ENCODE measurements around the gene HHATL.
A peak's percentile ranks its signal among the peaks of the same experiment; 100 is the strongest.

Gene HHATL

DNA sequence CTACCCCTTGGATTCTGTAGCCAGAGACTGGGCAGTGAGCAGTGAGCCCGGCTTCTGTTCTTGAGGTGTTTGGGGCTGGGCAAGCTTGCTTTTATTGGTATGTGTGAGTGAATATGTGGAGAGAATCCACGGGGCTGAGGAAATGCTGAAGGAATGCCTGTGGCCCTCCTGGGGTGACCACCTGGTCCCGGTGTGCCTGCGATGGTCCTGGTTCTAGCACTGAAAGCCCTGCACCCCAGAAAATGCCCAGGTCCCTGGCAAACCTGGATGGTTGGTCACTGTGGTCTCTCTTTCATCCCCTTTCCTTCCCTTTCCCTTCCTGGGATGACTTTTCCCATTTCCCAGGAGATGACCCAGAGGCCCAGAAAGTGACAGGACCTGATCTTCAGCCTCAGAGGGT is 44.9 kb downstream of the HHATL start:
- no peak overlapping the region for H3K27ac ChIP-seq
- TF ChIP-seq, protein P1, sequence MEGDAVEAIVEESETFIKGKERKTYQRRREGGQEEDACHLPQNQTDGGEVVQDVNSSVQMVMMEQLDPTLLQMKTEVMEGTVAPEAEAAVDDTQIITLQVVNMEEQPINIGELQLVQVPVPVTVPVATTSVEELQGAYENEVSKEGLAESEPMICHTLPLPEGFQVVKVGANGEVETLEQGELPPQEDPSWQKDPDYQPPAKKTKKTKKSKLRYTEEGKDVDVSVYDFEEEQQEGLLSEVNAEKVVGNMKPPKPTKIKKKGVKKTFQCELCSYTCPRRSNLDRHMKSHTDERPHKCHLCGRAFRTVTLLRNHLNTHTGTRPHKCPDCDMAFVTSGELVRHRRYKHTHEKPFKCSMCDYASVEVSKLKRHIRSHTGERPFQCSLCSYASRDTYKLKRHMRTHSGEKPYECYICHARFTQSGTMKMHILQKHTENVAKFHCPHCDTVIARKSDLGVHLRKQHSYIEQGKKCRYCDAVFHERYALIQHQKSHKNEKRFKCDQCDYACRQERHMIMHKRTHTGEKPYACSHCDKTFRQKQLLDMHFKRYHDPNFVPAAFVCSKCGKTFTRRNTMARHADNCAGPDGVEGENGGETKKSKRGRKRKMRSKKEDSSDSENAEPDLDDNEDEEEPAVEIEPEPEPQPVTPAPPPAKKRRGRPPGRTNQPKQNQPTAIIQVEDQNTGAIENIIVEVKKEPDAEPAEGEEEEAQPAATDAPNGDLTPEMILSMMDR (IDR thresholded peaks at IDR 0.05), result no peak
- no peak for TF ChIP-seq ZFX (IDR thresholded peaks at IDR 0.05; ENCODE audit: borderline replicate concordance)

DNA sequence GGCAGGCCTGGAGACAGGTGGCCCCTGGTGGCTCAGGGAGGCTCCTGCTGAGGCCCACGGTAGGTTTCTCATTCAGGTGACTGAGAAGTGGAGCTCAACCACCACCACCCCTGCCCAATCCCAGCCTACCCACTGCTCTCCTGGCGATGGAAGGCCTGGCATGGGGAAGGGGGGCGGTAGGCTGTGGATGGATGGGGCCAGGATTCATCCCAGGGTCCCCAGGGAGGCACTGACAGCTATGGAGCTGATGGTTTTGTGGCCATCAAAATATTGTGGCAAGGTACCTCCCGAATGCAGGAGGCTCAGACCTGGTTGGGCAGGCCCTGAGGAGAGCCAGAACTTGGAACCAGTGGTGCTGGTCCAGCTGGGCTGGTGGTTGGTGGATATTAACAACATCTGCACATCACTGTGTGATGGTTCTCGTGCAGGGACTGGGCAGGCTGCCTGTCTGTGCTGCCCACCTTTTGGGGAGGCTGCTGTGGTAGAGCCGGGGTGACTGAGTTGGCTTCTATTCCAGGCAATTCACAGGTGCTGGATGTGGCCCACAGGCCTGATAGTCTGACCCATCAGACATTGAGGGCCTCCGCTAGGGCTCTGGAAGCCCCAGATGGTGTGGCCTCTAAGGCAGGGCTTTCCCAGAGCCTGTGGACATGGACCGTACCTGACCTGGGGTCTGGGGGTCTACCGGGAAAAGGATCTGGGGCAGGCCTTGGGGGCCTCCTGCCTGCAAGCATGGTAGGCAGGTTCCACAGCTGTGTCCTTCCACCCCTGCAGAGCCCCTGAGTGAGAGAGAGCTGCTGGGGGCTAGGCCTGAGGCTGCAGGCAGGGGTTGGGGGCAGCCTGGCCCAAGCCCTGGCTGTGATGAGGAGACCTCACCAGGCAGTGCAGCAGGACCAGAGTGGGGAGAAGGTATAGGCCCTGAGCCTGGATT is 45.7 kb downstream of the HHATL start:
- no peak overlapping the region for H3K27ac ChIP-seq
- no peak for TF ChIP-seq ZFX (IDR thresholded peaks at IDR 0.05; ENCODE audit: borderline replicate concordance)
- TF ChIP-seq, protein P1 (IDR thresholded peaks at IDR 0.05), result no peak

DNA sequence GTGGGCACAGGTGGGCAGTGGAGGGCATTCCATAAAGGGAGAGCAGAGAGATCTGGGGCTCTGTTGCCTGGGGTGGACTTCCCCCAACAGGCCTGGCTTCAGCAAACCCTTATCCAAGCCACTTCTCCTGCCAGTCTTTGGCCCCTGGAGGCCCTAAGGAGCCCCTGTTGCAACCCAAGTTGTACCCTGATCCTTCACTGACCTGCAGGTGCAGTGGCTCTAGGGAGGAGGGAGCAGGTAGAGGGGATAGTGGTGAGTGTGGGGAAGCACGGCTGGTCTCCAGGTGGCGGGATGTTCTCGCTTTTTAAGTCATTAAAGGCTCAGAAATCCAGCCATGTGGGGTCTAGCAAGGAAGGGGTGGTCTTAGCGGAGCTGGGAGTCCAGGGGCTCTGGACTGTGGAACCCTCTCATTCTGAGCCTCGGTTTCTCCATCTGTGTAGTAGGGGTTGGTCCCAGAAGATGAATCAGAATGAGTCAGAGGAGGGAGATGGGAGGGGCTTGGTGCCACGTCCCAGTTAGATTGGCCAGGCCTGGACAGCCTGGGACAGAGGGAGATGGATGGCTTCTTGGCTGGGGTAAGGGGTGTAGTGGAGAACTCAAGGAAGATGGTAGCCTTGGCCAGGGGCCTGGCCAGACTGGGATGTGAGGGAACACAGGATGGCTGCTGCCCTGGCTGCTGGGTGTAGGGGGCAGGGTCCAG is 46.5 kb downstream of the HHATL start:
- TF ChIP-seq, protein P1 (IDR thresholded peaks at IDR 0.05), result no peak
- TF ChIP-seq ZFX (IDR thresholded peaks at IDR 0.05; ENCODE audit: borderline replicate concordance), result no peak
- no peak overlapping the region for H3K27ac ChIP-seq

DNA sequence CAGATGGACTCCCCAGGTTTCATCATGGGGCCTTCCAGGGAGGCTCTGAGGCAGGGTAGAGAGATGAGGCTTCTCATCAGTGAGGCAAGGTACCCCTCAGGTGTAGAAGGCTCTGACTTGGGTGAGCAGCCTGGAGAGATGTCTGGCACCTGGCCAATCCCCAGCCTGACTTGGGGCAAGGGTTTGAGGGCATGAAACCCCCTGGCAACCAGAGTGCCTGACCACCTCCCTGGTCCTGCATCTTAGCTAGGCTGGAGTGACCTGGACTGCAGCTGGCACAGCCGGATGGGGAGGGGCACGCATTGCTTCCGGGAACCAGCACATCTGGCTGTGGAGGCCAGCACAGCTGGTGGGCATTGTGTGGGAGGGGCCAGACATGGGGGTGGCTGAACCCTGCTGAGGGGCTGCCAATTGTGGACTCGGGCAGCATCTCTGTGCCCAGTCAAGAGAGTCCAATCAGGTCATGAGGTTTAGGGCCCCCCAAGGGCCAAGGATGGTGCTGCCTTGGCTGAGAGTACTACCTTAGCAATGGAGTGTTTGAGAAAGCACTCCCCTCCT is 47.2 kb downstream of the HHATL start:
- TF ChIP-seq, protein P1 (IDR thresholded peaks at IDR 0.05), result no peak
- no peak for TF ChIP-seq ZFX (IDR thresholded peaks at IDR 0.05; ENCODE audit: borderline replicate concordance)
- H3K27ac ChIP-seq, result no peak overlapping the region

DNA sequence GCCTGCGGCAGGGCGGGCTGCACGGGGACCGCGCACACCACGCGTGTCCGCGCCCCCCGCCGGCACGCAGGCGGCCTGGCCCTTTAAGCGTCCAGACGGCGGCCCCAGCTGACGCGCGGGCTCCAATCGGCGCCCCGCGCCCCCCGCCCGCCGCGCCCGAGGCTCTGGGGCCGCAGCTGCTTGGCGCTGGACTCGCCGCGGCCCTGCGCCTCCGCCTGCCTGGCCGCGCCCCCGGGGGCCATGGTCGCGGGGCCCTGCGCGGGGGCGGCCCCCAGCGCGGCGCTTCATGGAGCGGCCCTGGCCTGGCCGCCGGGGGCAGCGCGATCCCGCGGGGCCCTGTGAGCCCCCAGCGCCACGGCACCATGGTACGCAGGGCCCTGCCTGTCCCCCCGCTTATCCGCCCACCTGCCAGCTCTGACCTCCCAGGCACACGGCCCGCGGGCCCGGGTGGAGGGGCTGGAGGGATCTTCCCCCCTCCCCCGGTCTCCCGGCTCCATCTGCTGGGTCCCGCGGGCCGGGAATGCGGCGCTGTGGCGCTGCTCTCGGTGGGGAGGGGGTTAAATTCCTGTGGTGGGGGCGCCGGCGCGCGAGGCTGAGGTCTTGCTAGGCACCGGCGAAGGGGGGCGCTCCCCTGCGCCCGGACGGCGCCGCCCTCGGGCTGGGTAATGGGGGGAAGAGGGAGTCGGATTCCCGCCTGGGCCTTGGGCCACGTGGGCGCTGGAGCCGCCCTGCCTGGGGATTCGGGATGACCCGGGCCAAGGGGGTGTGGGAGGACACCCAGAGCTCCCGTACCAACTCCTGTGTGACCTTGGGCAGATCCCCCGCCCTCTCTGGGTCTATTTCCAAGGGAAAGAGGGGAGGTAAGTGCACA is 48.0 kb downstream of the HHATL start:
- H3K27ac ChIP-seq, result peak overlapping the region; percentile 60
- TF ChIP-seq, protein P1 (IDR thresholded peaks at IDR 0.05), result peak; percentile 41
- TF ChIP-seq ZFX (IDR thresholded peaks at IDR 0.05; ENCODE audit: borderline replicate concordance), result no peak

DNA sequence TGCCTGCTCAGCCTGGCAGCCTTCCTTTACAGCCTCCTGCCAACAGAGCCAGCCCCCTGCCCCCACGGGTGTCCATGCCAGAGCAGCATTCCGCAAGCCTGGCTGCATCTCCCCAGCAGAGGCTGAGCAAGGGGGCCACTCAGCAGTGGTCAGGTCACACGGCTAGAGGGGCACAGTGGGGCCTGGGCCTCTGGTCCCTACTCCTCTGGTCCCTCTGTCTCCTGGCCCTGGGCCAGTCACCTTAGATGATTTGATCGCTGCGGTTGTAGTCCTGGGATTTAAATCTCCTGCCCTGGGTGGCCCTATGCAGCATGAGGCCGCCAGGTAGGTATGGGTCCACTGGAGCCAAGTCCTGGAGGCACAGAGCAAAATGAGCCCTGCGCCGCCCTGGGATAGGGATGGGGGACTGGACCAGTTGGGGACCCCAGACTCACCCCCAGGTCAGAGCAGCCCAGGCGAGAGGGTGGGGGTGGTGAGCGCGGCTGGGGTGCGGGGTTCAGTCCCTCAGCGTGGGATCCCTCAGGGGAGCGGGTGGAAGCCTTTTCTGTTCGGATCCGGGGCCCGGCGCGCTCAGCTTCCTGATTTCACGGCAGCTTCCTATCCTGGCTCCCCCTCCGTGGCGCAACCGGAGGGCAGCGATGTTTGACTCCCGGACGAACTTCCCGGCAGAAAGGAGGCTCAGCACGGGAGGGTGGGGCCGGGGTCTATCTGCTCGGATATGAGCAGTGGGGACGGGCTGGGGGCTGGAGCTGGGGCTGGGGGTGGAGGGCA is 48.9 kb downstream of the HHATL start, which contains the start of gene ZBTB47:
Gene ZBTB47, plus strand, starts transcription at position 138 of the 771 bp plus-strand sequence. CDS start 4,659 bp downstream, outside the sequence.
- TF ChIP-seq, protein P1 (IDR thresholded peaks at IDR 0.05), result no peak
- no peak for TF ChIP-seq ZFX (IDR thresholded peaks at IDR 0.05; ENCODE audit: borderline replicate concordance)
- peak within 1 kb of the TSS; percentile 60 for H3K27ac ChIP-seq
